ENCODE results near the gene TIMP4.
A peak's percentile ranks its signal among the peaks of the same experiment; 100 is the strongest.

The TIMP4 gene

DNA sequence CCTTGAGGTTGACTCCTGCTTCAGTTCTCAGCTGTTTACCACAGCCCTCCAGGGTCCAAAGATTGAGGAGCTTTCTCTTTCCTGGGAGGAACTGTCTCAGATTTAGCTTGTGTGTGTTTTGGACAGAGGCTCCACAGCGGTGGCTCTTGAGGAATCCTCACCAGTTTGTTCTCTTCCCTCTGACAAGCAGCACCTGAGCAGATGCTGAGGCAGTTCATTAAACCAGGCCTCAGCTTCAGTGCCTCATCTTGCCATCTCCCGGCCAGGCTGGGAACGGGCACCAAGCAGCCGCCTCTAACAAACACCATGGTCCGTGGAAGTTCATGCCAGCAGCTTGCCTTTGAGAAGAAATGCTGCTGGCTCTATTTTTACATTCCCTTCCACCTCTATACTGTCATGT, 25.8 kb upstream of the TIMP4 start:
- DNase-seq, result no peak

DNA sequence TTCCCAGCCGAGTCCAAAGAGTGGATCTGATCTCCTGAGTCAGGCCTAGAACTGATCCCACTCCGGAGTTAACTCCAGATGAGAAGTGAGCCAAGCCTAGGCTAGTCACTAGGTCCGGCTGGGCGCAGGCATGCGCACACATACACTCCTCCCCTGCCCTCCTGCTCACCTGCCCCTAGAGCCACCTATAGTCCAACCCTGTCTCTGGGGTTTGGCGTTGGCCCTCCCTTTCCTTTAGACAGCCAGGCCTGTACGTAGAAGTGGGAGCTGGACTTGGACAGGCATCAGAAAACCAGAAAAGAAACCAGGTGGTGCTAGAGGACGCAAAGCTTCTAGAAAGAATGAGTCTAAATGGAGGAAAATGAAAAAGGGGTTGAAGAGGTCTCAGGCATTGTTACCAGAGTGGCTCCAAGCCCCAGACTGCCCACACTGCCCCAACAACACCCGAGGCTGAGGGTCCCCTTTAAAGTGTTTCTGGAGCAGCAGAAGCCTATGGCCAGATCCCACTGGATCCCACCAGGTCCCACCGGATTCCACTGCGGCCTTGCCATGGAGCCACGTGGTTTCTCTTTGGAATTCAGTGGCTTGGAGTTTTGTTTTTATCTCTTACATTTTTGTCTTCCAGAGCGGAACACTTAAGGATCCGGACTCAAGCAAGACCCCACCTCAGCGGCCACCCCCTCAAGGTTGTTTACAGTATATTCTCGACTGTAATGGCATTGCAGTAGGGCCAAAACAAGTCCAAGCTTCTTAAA, 24.2 kb upstream of the TIMP4 start:
- no peak for DNase-seq

DNA sequence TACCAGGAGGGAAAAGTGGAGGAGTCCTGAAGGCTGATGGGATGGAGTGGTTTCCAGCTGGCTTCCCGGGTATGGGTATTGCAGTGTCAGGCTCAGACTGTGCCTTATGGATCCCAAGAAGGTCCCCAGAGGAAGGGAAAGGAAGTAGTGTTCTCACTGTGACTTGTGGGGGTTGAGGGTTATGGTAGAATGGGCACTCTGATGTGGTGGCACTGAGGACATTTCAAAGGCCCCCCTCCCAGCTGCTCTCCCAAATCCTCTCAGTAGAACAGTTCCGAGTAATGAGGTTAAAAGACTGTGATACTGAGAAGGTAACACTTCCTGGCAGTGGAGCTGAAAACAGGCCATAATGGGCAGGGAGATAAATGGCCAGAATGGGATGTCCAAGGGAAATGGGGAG, 23.1 kb upstream of the TIMP4 start:
- no peak for DNase-seq

DNA sequence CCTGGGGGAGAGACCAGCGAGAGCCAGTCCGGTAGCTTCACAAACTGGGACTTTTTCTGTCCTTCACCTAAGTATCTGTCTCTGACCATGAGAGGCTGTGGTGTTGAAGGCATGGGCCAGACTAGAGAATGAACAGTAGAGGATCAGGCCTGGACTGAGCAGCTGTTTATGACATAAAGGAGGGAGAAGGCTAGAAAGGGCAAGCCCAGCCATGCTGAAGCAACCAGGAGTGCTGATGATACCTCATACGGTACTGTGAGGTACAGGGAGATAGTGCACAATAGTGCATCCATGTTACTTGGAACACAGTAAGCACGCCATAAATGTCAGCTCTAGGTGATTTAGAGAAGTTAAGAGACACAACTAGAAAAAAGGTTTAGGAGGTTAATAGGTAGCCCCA, 22.6 kb upstream of the TIMP4 start:
- no peak for DNase-seq

DNA sequence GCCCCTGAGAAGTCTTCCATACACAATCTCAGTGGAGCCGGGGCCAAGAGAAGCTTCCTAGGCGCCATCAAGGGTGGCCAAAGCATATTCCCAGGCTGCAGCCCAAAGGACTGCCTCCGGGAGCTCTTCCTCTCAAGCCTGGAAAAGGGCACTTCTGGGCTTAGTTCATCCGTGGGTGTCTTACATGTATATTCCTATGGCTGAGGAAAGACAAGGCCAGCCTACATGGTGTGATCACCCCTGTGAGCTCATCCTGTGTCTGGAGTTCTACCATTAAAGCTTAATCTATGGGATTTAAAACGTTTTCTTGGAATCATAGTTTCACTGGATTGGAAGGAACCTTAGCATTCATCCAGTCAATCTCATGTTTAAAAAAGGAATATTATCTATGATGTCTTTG, 21.9 kb upstream of the TIMP4 start:
- DNase-seq, result no peak

DNA sequence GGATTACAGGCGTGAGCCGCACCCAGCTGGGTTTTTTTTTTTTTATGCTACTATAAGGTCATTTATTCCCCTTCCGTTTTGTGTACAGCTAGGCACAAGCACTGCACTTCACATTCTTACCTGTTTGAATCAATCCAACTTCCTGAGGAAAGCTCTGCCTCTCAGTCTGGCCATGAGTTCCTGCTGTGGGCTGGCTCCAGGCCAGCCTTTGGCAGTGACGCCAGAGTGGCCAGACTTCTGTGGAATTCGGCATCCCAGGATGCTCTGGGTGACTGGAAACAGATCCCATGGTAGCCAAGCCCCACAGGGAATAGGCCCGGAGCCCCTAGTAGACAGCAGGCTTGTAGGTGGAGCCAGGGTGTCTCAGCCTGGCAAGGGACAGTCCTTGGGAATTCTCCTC, 21.5 kb upstream of the TIMP4 start:
- no peak for DNase-seq

DNA sequence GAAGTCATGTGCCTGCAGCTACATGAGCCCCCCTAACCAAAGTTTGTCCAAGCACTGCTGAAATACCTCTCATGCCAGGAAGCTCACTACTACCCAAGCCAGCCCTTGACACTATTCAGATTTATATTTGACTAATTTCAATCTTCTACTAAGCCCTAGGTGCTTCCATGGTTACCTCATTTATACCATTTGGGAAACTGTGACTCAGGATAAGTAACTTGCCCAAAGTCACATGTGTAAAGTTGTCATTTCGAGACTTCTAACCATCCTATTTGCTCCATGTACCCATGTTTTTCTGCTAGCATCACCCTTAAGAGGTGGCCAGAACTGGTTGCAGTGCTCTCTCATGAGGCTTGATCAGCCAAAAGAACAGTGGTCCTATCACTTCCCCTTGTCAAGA, 20.7 kb upstream of the TIMP4 start:
- DNase-seq, result peak; percentile 74

DNA sequence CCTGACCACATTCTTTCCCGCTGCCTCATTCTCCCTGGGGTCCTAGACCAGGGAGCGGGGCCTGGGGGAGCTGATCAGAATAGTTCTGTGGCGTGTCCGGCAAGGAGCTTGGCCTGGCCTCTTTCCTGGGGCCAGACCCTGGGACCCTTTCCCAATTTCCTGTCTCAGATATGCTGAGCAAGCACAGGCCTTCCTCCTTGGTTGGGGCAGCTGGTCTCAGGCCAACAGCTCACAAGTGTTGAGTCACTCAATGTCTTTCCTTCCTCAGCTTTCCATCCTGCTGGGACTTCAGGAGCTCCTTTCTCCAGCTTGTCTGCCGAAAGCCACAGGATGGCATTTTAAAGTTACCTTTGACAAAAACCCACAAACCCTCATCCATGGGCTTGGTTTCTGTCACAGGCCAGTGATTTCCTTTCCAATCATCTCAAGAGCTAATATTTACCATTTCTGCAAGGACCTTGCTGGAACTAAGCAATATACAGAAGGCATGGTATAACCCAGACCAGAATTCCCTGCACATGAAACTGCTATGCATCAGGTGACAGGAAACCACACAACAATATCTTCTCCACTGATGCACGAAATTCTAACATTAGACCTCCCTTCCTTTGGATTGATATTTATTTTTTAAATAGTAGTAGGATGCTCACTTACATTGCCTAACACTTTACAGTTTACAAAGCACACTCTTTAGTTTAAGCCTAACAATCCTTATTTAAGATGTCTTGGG, 19.5 kb upstream of the TIMP4 start:
- DNase-seq, result no peak

DNA sequence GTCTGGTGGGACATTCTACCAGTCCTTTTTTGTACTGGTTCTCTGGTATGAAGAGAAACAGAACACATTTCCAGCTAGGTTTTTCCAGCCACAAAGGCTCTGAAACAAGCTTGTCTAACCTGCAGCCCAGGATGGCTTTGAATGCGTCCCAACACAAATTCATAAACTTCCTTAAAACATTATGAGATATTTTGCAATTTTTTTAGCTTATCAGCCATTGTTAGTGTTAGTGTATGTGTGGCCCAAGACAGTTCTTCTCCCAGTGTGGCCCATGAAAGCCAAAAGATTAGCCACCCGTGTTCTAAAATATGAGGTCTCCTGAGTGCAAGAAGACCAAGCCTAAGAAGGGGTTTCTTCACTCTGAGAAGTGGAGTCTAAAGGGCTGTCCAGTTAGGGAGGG, 18.4 kb upstream of the TIMP4 start:
- no peak for DNase-seq

DNA sequence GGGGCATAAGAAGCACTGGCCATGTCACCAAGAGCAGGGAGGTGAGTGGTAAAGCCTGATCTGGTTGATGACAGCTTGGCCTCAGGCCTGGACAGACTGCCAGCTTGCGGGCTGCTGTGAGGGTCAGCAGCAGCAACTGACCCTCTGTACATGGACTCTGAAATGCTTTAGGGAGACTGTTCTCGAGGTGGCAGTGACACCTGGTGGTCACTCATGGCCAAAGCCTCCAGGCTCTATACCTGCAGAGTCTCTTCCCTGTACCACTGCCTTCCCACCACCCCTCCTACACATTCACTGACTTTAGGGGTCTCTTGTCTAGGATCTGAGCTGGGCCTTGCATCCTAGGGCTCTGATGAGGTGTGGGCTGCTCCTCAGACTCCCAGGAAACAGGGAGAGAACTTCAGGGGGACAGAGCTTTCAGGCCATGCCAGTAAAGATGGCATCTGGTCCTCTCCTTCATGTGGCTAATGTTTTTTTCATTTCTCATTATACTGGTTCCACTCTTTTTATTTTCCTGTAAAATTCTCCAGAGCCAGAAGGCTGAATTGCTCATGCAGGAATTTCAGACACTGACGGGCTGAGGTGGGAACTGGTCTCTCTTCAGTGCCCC, 17.2 kb upstream of the TIMP4 start:
- peak; percentile 56 for DNase-seq

DNA sequence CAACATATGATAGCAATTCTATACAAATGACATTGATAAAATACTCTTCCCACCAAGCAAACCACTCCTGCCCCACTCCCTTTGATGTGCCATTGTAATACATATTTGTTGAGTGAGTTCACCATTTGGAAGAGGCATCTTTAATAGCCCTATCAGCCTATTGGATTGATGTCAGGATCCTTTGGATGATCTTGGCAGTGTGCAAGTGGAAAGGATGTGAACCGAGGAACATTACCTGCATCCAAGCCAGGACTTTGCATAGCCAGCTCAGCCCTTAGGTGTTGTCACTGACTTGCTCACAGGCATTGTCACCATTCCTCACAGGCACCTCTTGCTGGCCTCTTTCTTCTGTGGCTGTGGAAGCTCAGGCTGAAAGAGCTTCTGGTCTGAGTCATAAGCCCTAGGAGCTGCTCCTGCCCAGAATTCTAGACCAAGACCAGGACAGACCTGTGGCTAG, 16.5 kb upstream of the TIMP4 start:
- no peak for DNase-seq

DNA sequence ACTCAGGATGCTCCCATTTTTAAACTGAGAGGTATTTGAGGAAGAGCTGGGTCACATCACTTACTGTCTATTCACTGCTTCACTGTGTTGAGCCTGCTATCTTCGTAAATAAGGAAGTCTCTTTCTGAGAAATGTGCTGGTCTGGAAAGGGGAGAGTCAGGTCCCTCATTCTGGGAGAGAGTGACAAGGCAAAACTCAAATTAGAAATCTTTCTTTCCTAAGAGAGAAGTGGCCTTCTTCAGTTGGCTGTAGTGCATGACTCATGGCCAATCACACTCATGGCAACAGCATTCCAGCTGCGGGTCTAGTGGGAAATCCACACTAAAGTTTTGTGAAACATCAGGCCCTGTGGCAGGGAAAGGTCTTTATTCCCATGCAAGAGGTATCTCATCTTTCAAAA, 11.5 kb upstream of the TIMP4 start:
- no peak for DNase-seq

DNA sequence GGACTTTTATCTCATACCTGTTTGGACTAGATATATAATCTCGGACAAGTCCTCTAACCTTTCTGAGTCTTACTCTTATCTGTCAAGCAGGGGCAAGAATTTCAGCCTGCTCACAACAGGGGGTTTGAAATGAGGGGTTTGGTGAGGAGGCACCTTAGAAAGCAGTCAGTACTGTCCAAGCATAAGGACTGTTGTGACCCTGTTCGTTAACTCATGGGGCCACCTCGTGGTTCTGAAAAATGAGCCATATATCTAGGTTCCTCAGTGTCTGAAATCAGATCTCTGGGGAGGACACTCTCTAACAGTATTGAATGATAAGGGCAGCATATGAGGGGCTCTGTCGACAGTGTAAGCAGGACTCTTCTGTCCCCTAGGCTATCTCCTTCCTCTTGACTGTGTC, 7.2 kb upstream of the TIMP4 start:
- DNase-seq, result no peak

DNA sequence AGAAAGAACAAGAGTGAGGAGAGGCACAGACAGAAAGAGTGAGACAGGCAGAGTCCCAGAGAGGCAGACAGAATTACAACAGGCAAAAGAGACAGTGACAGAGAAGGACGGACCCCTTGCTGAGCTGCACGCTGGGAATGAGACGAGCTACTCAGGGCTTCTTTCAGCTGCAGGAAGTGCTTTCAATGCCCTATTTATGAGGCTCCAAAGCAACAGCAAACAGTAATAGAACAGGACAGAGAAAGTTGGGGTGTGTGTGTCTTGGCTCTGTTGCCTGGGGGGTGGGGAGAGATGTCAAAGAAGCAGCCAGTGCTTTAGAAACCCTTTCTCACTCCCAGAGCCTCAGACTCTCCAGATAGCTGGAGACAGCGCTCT, 502 bp upstream of the TIMP4 start:
- no peak for DNase-seq

DNA sequence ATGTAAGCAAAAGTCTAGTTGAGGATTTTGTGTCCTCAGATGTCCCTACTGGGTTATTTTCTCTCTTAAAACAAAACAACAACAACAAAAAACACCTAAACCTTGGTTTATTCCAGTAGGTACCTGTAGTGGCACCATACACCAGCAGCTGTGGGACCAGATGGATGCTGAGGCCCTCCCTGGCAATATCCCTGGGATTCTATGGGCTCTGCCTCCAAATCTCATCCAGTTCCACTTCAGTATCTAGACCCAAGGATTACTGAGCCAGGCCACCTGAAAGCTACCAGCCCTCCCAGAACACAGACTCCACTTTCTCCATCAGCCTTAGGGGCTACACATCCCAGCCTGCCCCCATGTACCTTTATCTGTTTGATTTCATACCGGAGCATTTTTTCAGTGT, 1.7 kb downstream of the TIMP4 start:
- DNase-seq, result no peak

DNA sequence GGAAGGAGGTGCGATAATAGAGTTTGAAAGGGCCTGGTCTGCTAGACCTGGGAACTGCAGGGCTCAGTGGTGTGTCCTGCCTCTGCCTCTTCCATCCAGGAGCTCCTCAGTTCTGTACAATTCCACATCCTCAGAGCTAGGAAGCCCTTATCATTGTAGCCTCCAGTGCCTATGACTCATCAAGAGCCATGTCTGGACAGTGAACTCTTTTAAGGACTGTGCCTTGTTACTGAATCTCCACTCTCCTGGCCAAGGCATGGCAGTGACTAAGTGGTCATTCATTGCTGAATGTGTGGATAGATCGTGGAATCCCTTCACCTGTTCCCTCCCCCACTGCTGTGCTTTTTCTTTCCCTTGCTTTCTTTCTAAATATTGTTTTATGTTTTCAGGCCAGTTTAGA, 2.9 kb downstream of the TIMP4 start:
- no peak for DNase-seq

DNA sequence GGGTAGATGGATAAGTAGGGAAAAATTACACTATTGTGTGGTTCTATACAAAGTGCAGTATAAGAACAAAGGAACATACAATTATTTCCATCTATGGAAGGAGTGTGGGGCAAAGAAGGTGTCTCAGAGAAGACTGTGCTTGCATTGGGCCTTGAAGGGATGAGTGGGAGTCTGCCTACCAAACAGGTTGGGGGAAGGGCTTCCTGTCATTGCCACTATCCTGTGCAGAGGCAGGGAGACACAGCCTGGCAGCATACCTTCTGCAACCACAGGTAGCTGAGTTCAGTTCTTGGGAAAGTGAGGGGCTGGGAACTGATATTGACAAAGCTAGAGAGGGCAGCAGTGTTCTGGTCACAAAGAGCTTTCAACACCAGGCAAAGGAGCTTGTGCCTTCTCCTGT, 3.4 kb downstream of the TIMP4 start:
- no peak for DNase-seq

DNA sequence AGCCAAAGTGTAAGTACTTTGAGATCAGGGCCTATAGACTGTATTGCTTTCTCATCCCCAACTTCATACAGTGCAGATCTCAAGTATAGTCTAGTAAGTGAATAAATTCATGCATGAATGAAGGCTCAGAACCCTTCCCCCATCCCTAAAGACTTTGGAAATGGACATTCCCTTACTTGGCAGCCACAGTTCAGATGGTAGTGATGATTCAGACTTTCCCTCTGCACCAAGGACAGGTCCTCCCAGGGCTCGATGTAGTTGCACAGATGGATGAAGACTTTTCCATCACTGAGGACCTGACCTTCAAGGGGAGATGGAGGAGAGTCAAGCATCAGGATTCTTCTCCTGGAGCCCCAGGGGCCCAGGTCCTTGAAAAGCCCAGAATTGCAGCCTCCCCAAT, 4.6 kb downstream of the TIMP4 start:
- no peak for DNase-seq

DNA sequence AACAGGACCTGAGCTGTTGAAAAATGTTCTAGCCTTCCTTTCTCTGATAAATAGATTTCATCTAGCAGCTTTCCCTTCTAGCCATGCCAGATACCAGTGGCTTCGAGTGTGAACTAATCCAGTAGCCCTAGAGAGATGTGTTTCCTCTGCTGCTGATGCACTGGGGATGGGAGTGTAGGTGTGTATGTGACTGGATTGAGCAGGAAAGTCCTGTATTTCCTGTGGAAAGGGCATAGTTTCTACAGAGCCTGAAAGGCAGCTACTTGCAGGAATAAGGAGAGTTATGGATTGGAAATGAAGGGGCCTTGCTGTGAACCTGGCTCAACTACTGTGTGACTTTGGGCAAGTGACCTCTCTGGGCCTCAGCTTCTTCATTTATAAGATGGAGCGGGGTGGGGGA, 8.6 kb downstream of the TIMP4 start:
- no peak for DNase-seq

DNA sequence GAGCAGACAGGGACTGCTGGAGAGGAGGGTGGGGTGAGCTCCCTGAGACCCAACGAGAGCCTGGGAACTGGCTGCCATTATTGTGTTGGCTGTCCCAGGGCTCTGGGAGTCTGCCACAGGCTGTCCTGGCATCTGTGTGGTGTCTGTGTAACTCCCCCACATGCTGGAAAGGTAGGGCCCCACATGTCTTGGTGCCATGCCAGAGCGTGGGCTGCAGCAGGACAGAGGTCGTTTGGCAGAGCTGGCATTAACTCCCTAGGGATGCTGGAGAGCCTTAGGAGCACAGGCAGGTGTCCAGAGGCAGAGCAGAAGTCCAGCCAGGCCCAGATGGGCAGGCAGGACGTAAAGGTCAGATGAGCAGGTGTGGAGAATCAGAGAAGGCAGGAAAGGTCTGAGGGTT, 9.7 kb downstream of the TIMP4 start:
- no peak for DNase-seq

DNA sequence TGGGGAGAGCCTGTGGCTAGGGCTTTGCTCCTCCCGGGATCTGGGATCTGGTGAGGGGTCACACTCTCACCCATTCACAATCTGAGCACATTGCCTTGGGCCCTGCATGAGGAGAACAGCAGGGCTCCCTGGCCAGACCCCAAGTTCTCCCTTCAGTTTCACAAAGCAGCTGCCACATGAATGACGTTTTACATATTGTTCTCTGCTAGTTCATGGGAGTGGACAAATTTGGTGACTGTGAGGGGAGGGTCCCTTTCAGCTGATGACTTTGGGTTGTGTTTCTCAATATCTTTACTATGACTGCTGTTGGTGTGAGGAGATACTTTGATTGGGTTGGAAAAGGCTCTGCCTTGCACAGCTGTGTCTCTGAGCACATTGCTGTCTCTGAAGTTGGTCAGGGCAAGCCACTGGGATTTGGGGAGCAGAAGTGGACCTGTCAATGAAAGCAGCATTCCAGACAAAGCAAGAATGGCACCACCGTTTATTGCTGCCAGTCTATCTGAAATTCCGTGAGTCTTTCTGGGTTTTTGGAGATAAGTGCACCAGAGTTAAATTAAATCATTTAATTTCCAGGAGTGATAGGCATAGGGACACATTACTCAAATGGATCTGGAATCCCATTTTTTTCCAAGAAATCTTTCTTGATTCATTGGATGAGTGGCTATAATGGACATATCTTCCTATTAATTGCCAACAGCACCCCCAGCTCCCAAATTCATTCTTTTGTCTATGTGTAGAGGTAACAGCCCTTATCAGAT, 10.3 kb downstream of the TIMP4 start:
- no peak for DNase-seq

DNA sequence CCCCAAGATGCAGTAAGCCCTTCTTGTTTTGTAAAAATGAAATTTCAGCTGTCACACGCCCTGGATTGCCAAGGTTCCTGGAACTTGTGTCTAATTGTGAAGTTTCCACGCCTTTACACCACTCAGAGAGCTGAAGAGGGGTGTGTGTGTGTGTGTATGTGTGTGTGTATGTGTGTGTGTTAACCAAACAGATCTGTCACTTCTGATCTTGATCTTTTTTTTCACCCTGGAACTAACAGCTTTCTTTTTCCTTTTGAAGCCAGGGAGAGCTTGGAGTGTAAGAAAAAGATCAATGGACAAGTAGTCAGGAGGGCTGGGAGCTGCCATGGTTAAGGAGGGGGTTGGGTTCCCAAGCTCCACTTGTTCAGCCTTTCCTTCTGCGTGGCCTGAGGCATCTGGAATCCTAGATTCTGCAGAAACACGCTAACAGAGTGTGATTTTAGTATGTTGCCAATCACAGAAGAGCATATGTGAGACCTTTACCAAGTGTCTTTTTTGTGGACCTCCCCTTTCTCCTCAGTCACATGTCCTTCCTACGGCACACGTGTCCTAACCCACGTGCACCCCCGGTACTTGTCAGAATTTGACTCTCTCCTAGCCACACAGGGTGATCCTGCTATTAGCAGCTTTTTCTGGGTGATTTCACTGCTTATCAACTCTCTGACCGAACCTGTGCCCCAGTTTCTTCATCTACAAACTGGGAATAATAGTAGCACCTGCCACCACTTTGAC, 11.5 kb downstream of the TIMP4 start:
- DNase-seq, result no peak

DNA sequence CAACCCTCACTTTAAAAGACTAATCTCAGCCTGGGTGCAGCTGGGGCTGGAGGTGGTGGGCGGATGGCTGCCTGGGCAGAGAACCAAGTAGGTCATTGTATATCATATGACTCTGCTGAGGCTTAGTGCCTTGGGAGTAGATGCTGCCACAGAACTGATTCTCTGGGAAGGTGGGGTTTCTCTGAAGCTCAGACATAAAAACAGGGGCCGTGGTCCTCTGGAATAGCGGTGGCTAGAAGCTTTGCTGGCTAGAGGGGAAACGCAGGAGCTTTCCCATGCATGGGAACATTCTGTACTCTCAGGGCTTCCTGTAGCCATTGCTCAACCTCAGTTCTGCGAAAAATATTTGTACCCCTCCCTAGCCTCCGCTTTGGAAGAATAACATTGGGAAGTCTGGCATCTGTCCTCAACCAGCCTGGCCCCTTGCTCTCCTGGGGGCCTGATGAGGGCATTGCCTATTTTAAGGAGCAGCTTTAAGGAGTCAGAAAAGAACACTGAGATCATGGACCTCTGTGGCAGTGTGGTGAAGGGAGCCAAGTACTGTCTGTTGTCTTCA, 14.7 kb downstream of the TIMP4 start:
- DNase-seq, result no peak

Measured in activated CD4-positive, alpha-beta T cell treated with anti-CD3 and anti-CD28 coated beads, Interleukin-10, Interleukin-2, amounts not matched to agents 100 ng/mL and 50 ng/mL, durations not matched to agents 16 hours and 8 hours (primary cell).